Stomach (tissue), 9 donors: ENCODE results near the gene CNTNAP5. TPM values are rescaled to one million over a fixed set of nuclear protein-coding genes. Genes with fewer than 3 reads are reported as not detected.

ENCODE experiments used
- DNase-seq, 2 donors: peaks; one replicate each; pipeline versions ENCODE4 v3.0.0 to v3.0.0-alpha.2; 2013 to 2019
- H3K27ac ChIP-seq, 5 donors: fragments of 200-600 bp in 4 of 5; sonication (generic) in 4 of 5; one replicate each; pipeline ENCODE4 v1.5.1; 2013 to 2019; ENCODE audit warnings: mild to moderate bottlenecking in 1 of 5, moderate library complexity in 1 of 5
- H3K27me3 ChIP-seq, 3 donors: fragments of 200-600 bp; sonication (generic); one replicate each; pipeline ENCODE4 v1.5.1; 2017 to 2019; ENCODE audit warnings: mixed run types in 1 of 3
- H3K36me3 ChIP-seq, 4 donors: fragments of 200-600 bp; sonication (generic); 1 replicate in 3 of 4; 2 replicates in 1 of 4; pipeline ENCODE4 v1.5.1; 2016 to 2019
- H3K4me1 ChIP-seq, 4 donors: fragments of 200-600 bp; sonication (generic); one replicate each; pipeline ENCODE4 v1.5.1; 2016 to 2019
- H3K4me3 ChIP-seq, 4 donors: fragments of 200-600 bp; sonication (generic) in 3 of 4; one replicate each; pipeline ENCODE4 v1.5.1; 2016 to 2019; ENCODE audit warnings: mild to moderate bottlenecking in 1 of 4
- H3K9me3 ChIP-seq, 4 donors: fragments of 200-600 bp; sonication (generic); one replicate each; pipeline ENCODE4 v1.5.1; 2016 to 2019
- CTCF ChIP-seq, 7 experiments: fragments of 450-650 bp in 4 of 7; fragments of 200-600 bp in 3 of 7; sonication (generic) in 3 of 7; IDR thresholded peaks; one replicate each; pipeline ENCODE4 v1.5.1; 2016 to 2019; ENCODE audit warnings: antibody characterized with exemption in 7 of 7, control low read depth in 2 of 7, mild to moderate bottlenecking in 1 of 7
- EP300 ChIP-seq: sonication (generic); formaldehyde crosslinking; IDR thresholded peaks from one replicate; pipeline ENCODE4 v1.6.1; 2017; ENCODE audit warnings: antibody characterized with exemption
- POLR2A ChIP-seq, 4 donors: fragments of 450-650 bp; IDR thresholded peaks; one replicate each; pipeline ENCODE4 v1.6.1; 2016; ENCODE audit warnings: antibody characterized with exemption in 4 of 4, control low read depth in 2 of 4, mild to moderate bottlenecking in 1 of 4, moderate library complexity in 1 of 4
- POLR2AphosphoS5 ChIP-seq, 3 donors: sonication (generic); formaldehyde crosslinking; IDR thresholded peaks; one replicate each; pipeline ENCODE4 v1.6.1; 2016; ENCODE audit warnings: antibody characterized with exemption in 3 of 3
- WGBS, 5 donors: extraction: QIAGEN DNeasy Blood & Tissue Kit in 3 of 5; methylation state at CpG; one replicate each; pipeline versions ENCODE4 v1.1.5 to v1.1.7; 2013 to 2018; 5-methylcytosine and 5-hydroxymethylcytosine counted together
- intact Hi-C: fragments of 100-400 bp; cut with DNase I; formaldehyde crosslinking; loops from one replicate; pipeline ENCODE4 v1.15.1; 2023; ENCODE audit warnings: low total_unique reads
- polyA plus RNA-seq, 3 donors: library from polyadenylated mRNA; stranded (reverse); fragments of 200-250 nt; gene quantifications; one replicate each; pipeline ENCODE4 v1.2.3, GENCODE V29; 2013
- total RNA-seq, 5 donors: library from RNA; depleted of rRNA; stranded (reverse); fragments of >200 nt; gene quantifications; one replicate each; pipeline versions ENCODE4 v1.1.0 to v1.2.3, GENCODE V29; 2014 to 2016
- donor health status: healthy with polysubstance abuse.
- donor health status: Bipolar disorder and iron deficiency.
- donor health status: healthy.

Gene CNTNAP5
- total and polyA plus RNA-seq, 8 donors = 1.3 TPM; not detected in 7

GRCh38 chr2:124136110-124136509, 111.0 kb downstream of the CNTNAP5 start:
- intact Hi-C loops = no loop called here
- no peaks in the 10 kb centered on the region for H3K36me3 ChIP-seq
- DNase-seq = no peak
- no peak for TF ChIP-seq CTCF (IDR thresholded peaks at IDR 0.05)
- TF ChIP-seq EP300 = no peak
- no peak for TF ChIP-seq POLR2A (IDR thresholded peaks at IDR 0.05)
- TF ChIP-seq POLR2AphosphoS5 (IDR thresholded peaks at IDR 0.05) = no peak
- H3K4me1 ChIP-seq = no peaks in the 10 kb centered on the region
- no peaks in the 10 kb centered on the region for H3K27me3 ChIP-seq
- no peak overlapping the region for H3K27ac ChIP-seq
- 88 to 95% (median 91%) methylated on average over 1 of the region's 1 CpG for WGBS, 5 donors
- H3K4me3 ChIP-seq = no peak overlapping the region
- H3K9me3 ChIP-seq = no peaks in the 10 kb centered on the region

GRCh38 chr2:124138076-124138475, 113.0 kb downstream of the CNTNAP5 start:
- TF ChIP-seq CTCF (IDR thresholded peaks at IDR 0.05) (no peak), EP300 (no peak), POLR2A (IDR thresholded peaks at IDR 0.05) (no peak), POLR2AphosphoS5 (IDR thresholded peaks at IDR 0.05) (no peak)
- intact Hi-C loops = no loop called here
- H3K36me3 ChIP-seq = no peaks in the 10 kb centered on the region

GRCh38 chr2:124145982-124146381, 120.9 kb downstream of the CNTNAP5 start:
- no peak overlapping the region for H3K4me3 ChIP-seq
- intact Hi-C loops = no loop called here
- no peaks in the 10 kb centered on the region for H3K36me3 ChIP-seq
- TF ChIP-seq CTCF (IDR thresholded peaks at IDR 0.05) (no peak), POLR2A (IDR thresholded peaks at IDR 0.05) (no peak), POLR2AphosphoS5 (IDR thresholded peaks at IDR 0.05) (no peak), EP300 (no peak)
- H3K4me1 ChIP-seq = no peaks in the 10 kb centered on the region
- no peak overlapping the region for H3K27ac ChIP-seq
- H3K27me3 ChIP-seq = no peaks in the 10 kb centered on the region
- DNase-seq = no peak
- H3K9me3 ChIP-seq = no peaks in the 10 kb centered on the region
- WGBS, 5 donors = 43 to 59% (median 51%) methylated on average over 4 of the region's 4 CpGs

More at GRCh38 chr2:124138076-124138475, 113.0 kb downstream of the CNTNAP5 start:
- no peak for DNase-seq
- H3K4me1 ChIP-seq = no peaks in the 10 kb centered on the region
- no peak overlapping the region for H3K27ac ChIP-seq
- H3K27me3 ChIP-seq = no peaks in the 10 kb centered on the region
- H3K9me3 ChIP-seq = no peaks in the 10 kb centered on the region
- H3K4me3 ChIP-seq = no peak overlapping the region
- 68 to 89% (median 76%) methylated on average over 3 of the region's 3 CpGs for WGBS, 5 donors

DNA sequence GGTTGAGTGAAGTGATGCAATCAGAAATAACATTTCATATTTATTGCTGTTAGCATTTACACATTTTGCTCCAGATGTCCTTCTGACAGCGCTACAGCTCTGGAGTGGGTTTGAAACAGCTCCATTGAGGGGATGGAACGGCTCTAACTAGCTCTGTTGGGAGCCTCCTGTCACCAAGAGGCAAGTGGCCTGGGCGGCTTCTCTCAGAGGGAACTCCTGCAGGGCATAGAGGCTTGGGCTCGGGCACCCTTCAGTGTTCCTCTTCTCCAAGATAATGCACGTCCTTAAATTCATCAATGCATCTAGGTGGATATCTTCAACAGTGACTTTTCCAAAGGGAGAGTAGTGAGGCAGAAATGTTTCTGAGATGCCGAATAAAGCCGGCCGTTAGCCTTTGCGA, 122.5 kb downstream of the CNTNAP5 start:
- no peak for DNase-seq
- no peaks in the 10 kb centered on the region for H3K27me3 ChIP-seq
- no peaks in the 10 kb centered on the region for H3K4me1 ChIP-seq
- intact Hi-C loops = no loop called here
- no peak overlapping the region for H3K4me3 ChIP-seq
- no peaks in the 10 kb centered on the region for H3K36me3 ChIP-seq
- no peak overlapping the region for H3K27ac ChIP-seq
- 81 to 87% (median 86%) methylated on average over 9 of the region's 9 CpGs for WGBS, 5 donors
- no peaks in the 10 kb centered on the region for H3K9me3 ChIP-seq
- TF ChIP-seq CTCF (IDR thresholded peaks at IDR 0.05) = no peak
- no peak for TF ChIP-seq EP300
- no peak for TF ChIP-seq POLR2AphosphoS5 (IDR thresholded peaks at IDR 0.05)
- TF ChIP-seq POLR2A (IDR thresholded peaks at IDR 0.05) = no peak
